ENCODE data around the gene FER1L5.

Gene FER1L5

GRCh38 chr2:96751800-96752199, 109.2 kb downstream of the FER1L5 start:
- no peak for DNase-seq (ENCODE audit: low spot score)

- DNase-seq (ENCODE audit: low spot score): no peak
Measured at GRCh38 chr2:96753661-96754282, 111.2 kb downstream of the FER1L5 start.

DNA sequence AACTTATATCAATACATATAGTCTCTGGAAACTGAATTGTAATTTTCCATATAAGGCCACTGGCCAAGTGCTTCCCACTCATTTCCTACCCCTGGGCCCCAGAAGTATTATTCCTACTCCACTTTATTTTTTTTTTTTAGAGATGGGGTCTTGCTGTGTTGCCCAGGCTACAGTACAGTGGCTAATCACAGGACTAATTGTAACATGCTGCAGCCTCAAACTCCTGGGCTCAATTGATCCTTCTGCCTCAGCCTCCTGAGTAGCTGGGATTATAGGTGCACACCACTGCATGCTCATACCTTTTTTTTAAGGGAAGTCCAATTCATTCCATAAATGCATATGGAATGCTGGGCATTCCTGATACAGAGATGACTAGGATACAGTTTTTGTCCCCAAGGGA, 111.8 kb downstream of the FER1L5 start:
- no peak for DNase-seq (ENCODE audit: low spot score)

Measured in Ammon's horn (tissue), 1 donor.